GM18499 (cell line): ENCODE measurements around the gene POTEF.
"Not testable (repeated sequence)": the region's sequence is repeated elsewhere in the genome, so short reads cannot be mapped to it uniquely, and the experiment has no call there.

ENCODE experiments used
- ATAC-seq: cut with Tn5 transposase; IDR thresholded peaks from one replicate; pipeline ENCODE4 v1.9.1; 2021; ENCODE audit warnings: moderate number of reproducible peaks; ENCODE audit not compliant: insufficient read depth, unreplicated experiment

POTEF gene

GRCh38 chr2:130153721-130154422, 24.9 kb upstream of the POTEF start:
- not testable (repeated sequence) for ATAC-seq

GRCh38 chr2:130152816-130153595, 24.0 kb upstream of the POTEF start:
- ATAC-seq = no peak

- ATAC-seq = not testable (repeated sequence)
These were observed 23.3 kb upstream of the POTEF start for GRCh38 chr2:130152136-130152815.

GRCh38 chr2:130151145-130151512, 22.1 kb upstream of the POTEF start:
- ATAC-seq = not testable (repeated sequence)

- ATAC-seq = no peak
These were observed 21.4 kb upstream of the POTEF start for GRCh38 chr2:130150181-130151144.

- not testable (repeated sequence) for ATAC-seq
These were observed 19.5 kb upstream of the POTEF start for GRCh38 chr2:130148515-130148914.

GRCh38 chr2:130145006-130145414, 16.0 kb upstream of the POTEF start, which contains the start of gene CCDC74B:
Gene CCDC74B (minus strand): TSS chr2:130145112. CDS start chr2:130144996, 116 bp downstream.
- peak; percentile 58 for ATAC-seq

- ATAC-seq = not testable (repeated sequence)
These were observed 14.4 kb upstream of the POTEF start for GRCh38 chr2:130143266-130144039.

GRCh38 chr2:130142396-130143265, 13.6 kb upstream of the POTEF start:
- ATAC-seq = not testable (repeated sequence)

GRCh38 chr2:130141645-130142370, 12.8 kb upstream of the POTEF start:
- ATAC-seq = not testable (repeated sequence)

GRCh38 chr2:130141002-130141401, 12.0 kb upstream of the POTEF start:
- not testable (repeated sequence) for ATAC-seq

GRCh38 chr2:130140516-130140915, 11.5 kb upstream of the POTEF start:
- not testable (repeated sequence) for ATAC-seq

GRCh38 chr2:130139331-130140280, 10.6 kb upstream of the POTEF start:
- ATAC-seq = not testable (repeated sequence)

- not testable (repeated sequence) for ATAC-seq
These were observed 9.8 kb upstream of the POTEF start for GRCh38 chr2:130138841-130139251.

GRCh38 chr2:130138326-130138725, 9.3 kb upstream of the POTEF start:
- ATAC-seq = not testable (repeated sequence)

GRCh38 chr2:130137118-130137517, 8.1 kb upstream of the POTEF start:
- ATAC-seq = not testable (repeated sequence)
